Measurements from ENCODE around the gene CTSD. TPM values are rescaled to one million over a fixed set of nuclear protein-coding genes. Genes with fewer than 3 reads are reported as not detected.

CTSD gene
- total RNA-seq, 2 donors from 2014 or later = 782 to 1,042 TPM

DNA sequence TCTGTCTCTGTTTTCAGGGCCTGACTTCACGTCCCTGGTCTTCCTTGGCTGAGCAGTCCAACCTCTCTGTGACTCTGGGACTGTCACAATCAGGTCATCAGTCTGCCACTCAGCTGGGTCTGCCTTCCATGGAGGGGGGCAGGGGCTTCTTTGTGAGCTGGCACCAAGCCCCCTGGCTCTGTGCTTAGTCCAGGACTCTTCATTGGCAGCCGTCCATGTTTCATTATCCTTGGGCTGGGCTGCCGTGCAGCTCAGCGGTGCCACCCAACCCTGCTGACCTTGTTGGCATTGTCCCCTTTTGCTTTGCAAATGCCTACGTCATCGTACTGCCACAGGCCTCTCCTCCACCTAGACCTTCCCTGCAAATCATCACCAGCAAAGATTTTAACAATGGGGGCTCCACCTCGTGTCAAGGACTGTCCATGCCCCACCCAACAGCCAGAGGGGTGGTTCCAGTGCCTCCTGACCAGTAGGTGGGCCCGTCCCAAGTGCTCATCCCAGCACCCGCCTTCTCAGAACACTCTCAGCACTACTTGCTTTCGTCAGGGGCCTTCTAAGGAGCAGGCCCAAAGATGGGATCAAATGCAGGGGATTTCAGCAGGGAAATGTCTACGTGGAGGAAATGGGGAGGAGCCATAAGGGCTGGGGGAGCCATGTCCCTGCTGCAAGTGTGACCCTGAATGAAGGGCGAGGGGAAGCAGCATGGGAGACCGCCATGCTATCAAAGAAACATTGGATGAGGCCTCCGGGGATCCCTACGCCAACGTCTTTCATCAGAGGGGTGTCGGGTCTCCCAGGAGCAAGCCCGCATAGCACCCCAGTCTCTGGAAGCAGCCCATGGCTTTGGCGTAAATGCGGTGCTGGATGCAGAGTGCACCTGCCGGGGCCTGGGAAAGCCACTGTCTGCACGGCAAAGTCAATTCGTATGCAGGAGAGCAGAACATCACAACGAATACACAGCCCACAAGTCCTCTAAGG is 48.5 kb downstream of the CTSD start:
- H3K27me3 ChIP-seq = no peaks in the 10 kb centered on the region

GRCh38 chr11:1708716-1709115 is 55.0 kb downstream of the CTSD start:
- no peaks in the 10 kb centered on the region for H3K9me3 ChIP-seq

More for the DNA sequence above, 48.5 kb downstream of the CTSD start:
- Histone ChIP-seq H3K4me1 (peaks cover 0 to 6% of the 10 kb centered on the region in 2 donors), H3K27ac (no peak overlapping the region), H3K36me3 (no peaks in the 10 kb centered on the region), H3K9me3 (no peaks in the 10 kb centered on the region), H3K4me3 (no peak overlapping the region)
- TF ChIP-seq, protein P1, sequence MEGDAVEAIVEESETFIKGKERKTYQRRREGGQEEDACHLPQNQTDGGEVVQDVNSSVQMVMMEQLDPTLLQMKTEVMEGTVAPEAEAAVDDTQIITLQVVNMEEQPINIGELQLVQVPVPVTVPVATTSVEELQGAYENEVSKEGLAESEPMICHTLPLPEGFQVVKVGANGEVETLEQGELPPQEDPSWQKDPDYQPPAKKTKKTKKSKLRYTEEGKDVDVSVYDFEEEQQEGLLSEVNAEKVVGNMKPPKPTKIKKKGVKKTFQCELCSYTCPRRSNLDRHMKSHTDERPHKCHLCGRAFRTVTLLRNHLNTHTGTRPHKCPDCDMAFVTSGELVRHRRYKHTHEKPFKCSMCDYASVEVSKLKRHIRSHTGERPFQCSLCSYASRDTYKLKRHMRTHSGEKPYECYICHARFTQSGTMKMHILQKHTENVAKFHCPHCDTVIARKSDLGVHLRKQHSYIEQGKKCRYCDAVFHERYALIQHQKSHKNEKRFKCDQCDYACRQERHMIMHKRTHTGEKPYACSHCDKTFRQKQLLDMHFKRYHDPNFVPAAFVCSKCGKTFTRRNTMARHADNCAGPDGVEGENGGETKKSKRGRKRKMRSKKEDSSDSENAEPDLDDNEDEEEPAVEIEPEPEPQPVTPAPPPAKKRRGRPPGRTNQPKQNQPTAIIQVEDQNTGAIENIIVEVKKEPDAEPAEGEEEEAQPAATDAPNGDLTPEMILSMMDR (IDR thresholded peaks at IDR 0.05) = no peak
- DNase-seq (ENCODE audit: low spot score) = no peak

DNA sequence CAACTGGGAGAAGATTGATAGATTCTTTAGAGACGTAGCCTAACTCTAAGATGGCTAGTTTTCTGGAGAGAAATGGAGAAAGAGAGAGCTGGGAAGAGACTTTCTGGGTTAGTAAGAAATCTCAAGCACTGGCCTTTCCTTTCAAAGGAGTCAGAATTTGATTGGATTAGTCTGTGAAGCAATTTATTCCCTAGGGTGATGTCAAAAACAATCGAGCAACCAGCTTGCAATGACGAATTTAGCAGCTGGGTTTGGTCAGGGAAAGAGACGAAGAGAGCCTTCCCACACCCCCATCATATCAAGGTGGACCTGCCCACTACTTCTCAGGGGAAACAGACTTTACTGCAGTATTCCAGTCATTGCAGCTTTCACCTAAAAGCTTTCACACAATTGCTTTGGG is 56.0 kb downstream of the CTSD start:
- no peaks in the 10 kb centered on the region for H3K36me3 ChIP-seq
- H3K9me3 ChIP-seq = no peaks in the 10 kb centered on the region
- TF ChIP-seq, protein P1 (IDR thresholded peaks at IDR 0.05) = no peak
- H3K27me3 ChIP-seq = no peaks in the 10 kb centered on the region
- no peak overlapping the region for H3K4me3 ChIP-seq
- no peak for DNase-seq (ENCODE audit: low spot score)
- no peak overlapping the region for H3K27ac ChIP-seq
- H3K4me1 ChIP-seq = no peaks in the 10 kb centered on the region

More at GRCh38 chr11:1708716-1709115, 55.0 kb downstream of the CTSD start:
- Histone ChIP-seq H3K4me1 (no peaks in the 10 kb centered on the region), H3K36me3 (no peaks in the 10 kb centered on the region), H3K27ac (no peak overlapping the region), H3K4me3 (no peak overlapping the region), H3K27me3 (no peaks in the 10 kb centered on the region)
- TF ChIP-seq, protein P1 (IDR thresholded peaks at IDR 0.05) = no peak
- DNase-seq (ENCODE audit: low spot score) = no peak

GRCh38 chr11:1706634-1707400 is 56.9 kb downstream of the CTSD start:
- H3K36me3 ChIP-seq = no peaks in the 10 kb centered on the region
- no peaks in the 10 kb centered on the region for H3K4me1 ChIP-seq
- no peaks in the 10 kb centered on the region for H3K27me3 ChIP-seq
- TF ChIP-seq, protein P1 (IDR thresholded peaks at IDR 0.05) = peak in 1 of 2 donors; percentile 28
- no peak overlapping the region for H3K27ac ChIP-seq
- H3K9me3 ChIP-seq = no peaks in the 10 kb centered on the region
- no peak for DNase-seq (ENCODE audit: low spot score)
- no peak overlapping the region for H3K4me3 ChIP-seq

GRCh38 chr11:1705126-1706052 is 58.3 kb downstream of the CTSD start:
- H3K27me3 ChIP-seq = no peaks in the 10 kb centered on the region
- TF ChIP-seq, protein P1 (IDR thresholded peaks at IDR 0.05) = no peak
- H3K4me1 ChIP-seq = no peaks in the 10 kb centered on the region
- no peak overlapping the region for H3K27ac ChIP-seq
- no peaks in the 10 kb centered on the region for H3K9me3 ChIP-seq
- no peaks in the 10 kb centered on the region for H3K36me3 ChIP-seq
- DNase-seq (ENCODE audit: low spot score) = no peak
- no peak overlapping the region for H3K4me3 ChIP-seq

Data from right atrium auricular region (tissue), 2 donors.